Ovary (tissue), 3 donors: ENCODE data around the gene STK32A.

Experiments
- EP300 ChIP-seq: sonication (generic); formaldehyde crosslinking; IDR thresholded peaks from one replicate; pipeline ENCODE4 v1.6.1; 2017; ENCODE audit warnings: antibody characterized with exemption
- POLR2A ChIP-seq: fragments of 450-650 bp; IDR thresholded peaks from one replicate; pipeline ENCODE4 v1.6.1; 2017; ENCODE audit warnings: antibody characterized with exemption, mild to moderate bottlenecking, moderate library complexity
- TF ChIP-seq, protein P1 (sequence below), 3 donors: fragments of 450-650 bp in 2 of 3; fragments of 200-600 bp in 1 of 3; IDR thresholded peaks; one replicate each; pipeline versions ENCODE4 v1.5.1 to v1.8.0; 2016 to 2022; ENCODE audit warnings: antibody characterized with exemption in 3 of 3, mild to moderate bottlenecking in 1 of 3
- donor health status: DM: no; HTN: no; CAD: no.

DNA sequence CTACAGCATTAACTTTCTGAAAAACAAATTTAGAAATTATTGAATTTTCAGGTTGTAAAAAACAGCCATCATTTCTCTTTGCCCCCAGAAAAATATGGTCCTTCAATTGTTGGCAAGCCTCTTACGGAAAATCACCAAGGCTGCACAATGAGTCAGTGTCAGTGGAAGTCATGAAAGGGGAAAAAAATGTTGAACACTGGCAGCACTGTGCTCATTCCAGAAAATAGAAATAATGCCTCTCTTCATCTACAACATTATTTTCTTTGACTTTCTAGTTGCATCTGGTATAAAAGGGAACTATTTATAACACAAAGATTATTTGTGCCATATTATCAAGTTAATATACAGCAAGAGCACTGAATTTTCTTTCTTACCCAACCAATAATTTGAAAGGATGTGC lies 26.7 kb upstream of the STK32A start:
- no peak for TF ChIP-seq POLR2A
- TF ChIP-seq, protein P1, sequence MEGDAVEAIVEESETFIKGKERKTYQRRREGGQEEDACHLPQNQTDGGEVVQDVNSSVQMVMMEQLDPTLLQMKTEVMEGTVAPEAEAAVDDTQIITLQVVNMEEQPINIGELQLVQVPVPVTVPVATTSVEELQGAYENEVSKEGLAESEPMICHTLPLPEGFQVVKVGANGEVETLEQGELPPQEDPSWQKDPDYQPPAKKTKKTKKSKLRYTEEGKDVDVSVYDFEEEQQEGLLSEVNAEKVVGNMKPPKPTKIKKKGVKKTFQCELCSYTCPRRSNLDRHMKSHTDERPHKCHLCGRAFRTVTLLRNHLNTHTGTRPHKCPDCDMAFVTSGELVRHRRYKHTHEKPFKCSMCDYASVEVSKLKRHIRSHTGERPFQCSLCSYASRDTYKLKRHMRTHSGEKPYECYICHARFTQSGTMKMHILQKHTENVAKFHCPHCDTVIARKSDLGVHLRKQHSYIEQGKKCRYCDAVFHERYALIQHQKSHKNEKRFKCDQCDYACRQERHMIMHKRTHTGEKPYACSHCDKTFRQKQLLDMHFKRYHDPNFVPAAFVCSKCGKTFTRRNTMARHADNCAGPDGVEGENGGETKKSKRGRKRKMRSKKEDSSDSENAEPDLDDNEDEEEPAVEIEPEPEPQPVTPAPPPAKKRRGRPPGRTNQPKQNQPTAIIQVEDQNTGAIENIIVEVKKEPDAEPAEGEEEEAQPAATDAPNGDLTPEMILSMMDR (IDR thresholded peaks at IDR 0.05) = no peak
- no peak for TF ChIP-seq EP300
